ENCODE results near the gene CDC14A.

CDC14A gene

DNA sequence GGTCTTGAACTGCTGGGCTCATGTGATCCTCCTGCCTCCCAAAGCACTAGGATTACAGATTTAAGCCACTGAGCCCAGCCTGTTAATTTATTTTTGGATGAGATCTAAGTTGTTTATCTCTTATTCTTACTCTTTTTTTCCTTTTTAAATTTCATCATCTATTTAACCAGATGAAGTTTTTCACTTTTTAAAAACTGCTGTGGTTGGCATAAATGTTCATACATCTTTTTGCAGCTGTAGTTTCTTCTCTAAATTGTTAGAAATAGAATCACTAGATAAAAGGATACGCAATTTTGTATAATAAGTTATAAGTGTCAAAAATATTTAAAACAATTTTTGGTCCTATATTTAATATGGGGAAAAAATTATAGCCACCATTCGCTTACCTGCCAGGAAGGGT is 105.4 kb downstream of the CDC14A start:
- no peak for DNase-seq

DNA sequence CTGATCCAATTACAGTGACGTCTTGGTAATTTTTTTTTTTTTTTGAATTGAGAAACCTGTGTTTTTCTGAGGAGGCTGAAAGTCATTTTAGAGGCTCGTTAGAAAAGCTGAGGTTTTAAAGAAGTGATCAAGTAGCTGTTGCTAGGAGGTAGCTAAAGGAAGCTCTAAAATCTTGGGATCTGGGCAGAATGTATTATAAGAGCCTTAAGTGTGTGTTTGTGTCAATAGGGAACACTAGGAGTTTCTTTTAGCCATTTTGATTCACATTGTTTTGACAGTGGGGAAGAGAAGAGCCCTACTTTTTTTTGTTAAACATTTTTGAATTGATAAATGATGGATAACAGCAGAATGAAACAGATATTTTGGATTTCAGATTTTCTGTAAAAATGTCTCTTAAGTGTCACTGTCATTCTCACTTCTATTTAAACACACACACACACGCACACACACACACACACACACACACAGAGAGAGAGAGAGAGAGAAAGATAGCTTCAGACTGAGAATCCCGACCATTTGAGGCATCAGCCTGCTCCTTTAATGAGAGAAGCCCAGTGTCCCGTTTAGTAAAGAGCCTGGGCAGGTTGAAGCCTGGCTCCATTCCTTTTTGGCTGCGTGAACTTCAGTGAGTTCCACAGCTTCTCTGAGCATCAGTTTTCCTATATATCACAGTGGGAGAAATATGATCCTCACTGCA is 106.5 kb downstream of the CDC14A start:
- no peak for DNase-seq

DNA sequence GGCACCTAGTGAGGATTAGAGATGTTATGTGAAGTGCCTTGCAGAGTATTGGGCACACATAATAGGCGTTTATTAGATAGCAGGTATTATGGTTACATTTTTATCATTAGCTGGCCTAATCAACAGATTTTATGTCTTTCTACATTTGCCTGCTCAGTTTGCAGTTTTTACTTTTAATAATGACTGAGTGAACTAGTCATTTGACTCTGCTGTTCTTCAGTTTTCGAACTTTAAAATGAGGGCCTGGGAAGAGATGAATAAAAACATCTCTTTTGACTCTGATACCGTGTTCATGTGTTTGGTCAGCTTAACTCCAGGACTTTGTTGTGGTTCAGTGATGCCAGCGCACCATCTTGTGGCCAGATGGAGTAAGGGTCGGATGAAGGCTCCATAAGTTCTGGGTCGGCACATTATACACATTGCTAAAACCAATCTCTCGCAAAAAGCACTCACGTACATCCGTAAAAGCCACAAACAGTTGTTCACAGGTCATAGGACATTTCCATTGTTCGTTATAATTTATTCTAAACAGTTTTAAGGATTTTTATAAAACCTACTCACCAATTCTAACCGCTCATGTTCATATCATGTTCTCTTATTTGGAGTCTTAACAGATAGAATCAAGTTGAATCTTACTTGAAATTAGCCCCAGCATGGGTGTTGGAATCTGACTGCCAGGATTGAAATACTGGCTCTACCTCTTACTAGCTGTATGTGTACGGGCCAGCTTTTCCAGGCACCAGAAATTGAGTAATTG is 107.2 kb downstream of the CDC14A start:
- DNase-seq: peak; percentile 56

DNA sequence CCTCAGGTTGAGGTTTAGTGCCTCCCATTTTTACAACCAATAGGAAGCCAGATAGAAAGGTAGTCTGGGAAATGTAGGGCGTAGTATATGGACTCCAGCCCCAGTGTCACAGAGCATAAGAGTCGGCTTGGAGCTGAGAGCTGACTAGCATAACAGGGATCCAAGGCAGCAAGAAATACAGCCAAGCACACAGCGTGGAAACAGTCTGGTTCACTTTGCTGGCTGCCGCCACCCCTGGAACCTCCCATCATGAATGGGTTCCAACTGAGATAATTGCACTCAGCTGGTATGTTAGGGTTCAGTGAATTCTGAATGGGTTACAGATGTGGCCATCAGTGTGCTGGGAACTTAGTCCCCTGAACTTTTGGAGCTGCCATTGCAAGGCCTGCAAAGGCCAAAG is 108.9 kb downstream of the CDC14A start:
- DNase-seq: no peak

DNA sequence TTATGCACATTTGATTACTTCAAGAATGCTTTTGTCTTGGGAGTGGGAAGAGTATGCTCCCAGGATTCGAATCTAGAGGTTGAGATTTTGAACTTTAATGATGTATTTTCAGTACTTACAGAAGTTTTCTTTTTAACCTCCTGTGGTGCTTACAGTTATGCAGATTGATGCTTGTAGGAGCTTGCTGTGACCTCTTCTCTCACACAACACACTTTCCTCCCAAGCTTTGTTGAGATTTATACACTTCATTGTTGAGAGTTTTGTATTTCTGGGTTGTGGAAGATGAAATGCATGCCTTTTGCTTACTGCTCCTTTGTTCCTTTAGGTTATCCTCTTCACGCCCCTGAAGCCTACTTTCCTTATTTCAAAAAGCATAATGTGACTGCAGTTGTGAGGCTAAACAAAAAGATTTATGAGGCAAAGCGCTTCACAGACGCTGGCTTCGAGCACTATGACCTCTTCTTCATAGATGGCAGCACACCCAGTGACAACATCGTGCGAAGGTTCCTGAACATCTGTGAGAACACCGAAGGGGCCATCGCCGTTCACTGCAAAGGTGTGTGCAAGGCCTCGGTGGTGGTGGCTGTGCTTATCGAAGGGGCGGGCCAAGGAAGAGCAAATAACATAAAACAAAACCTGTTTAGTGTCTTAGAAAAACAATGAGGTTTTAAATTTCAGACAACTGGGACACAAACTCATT is 110.2 kb downstream of the CDC14A start:
- no peak for DNase-seq

DNA sequence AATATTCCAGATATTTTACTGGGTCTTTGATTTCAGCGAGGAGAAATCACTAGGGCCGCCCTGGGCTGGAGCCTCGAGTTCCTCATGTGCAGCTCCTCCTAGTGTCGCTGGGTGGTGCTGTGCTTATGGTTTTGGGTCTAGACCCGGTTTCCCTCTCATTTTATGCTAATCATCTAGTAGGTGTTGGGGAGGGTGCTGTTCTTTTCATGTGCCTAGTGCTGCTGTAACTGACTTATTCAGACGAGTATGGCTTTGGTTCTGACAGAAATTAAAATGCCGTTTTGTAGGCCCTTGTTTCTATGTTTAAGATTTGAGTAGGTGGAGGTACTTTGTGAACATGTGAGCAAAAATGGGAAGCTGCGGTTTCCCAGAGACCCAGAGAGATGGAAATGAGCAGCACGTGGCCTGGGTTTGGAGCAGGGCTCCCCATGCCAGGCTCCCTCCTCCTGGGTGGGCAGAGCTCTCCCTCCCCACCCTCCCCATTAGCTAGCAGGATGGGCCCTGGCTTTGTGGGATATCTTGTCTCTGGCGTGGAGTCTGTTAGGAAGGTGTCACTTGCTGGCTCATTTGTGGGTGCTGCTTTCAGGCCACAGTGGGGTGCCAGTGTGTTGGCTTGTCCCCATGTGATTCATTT is 111.6 kb downstream of the CDC14A start:
- DNase-seq: peak; percentile 41

DNA sequence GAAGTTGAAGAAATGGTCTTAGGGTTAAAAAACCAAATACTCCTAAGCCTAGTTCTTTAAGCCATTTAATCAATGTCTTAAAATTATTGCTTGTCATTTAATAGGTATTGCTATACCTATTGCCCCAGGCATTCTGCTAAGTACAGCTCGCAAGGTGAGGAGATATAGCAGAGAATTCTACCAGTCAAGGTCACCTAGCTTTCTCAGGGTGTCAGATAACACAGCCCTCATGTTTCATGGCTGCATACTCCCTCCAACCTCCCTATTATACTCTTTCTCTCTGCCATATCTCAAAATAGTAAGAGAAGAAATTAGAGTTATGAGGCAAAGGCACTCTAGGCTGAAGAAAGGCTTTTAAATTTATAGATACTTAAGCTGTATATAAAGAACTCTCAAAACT is 117.3 kb downstream of the CDC14A start:
- no peak for DNase-seq

DNA sequence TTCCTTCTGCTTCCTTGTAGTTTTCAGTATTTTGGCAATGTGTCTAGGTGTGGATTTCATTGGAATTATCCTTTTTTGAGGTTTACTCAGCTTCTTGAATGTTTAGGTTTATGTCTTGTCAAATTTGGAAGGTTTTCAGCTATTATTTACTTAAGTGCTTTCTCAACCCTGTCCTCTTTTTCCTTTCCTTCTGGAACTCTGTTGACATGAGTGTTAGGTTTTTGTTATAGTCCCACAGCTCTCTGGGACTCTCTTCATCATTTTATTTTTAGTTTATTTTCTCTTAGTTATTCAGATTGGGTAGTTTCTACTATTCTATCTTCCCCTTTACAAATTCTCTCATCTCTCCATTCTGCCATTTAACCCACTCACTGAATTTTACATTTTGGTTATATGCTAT is 122.5 kb downstream of the CDC14A start:
- no peak for DNase-seq

DNA sequence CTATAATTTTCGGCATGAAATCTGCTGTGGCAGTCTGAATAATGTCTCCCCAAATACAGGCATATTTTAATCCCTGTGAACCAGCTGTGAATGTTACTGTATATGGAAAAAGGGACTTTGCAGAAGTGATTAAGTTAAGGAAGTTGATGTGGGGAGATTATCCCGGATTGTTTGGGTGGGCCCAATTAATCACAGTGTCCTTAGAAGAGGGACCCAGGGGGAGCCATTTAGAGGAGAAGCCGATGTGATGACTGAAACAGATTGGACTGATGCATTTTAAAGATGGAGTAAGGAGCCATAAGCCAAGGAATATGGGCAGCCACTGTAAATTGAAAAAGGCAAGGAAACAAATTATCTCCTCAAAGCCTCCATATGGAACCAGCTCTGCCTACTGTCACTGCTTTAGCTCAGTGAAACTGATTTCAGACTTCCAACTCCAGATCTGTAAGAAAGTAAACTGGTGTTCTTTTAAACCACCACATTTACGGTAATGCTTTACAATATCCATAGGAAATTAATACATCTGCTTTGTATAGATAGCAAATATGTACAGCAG is 124.5 kb downstream of the CDC14A start:
- no peak for DNase-seq

DNA sequence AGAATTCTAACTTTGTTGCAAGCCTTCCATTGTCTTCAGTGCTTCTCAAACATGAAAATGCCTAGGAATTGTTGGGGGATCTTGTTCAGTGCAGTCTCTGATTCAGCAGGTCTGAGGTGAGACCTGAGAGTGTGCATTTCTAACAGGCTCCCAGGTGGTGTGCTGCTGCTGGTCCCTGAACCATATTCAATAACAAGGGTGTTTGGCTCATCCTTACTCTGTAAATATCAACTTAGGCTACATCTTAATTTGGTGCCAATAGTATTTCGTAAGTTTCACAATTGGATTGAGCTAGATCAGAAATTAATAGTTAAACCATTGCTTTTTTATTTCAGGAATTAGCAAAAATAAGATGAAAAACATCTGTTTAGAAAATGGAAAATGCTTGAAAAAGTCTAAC is 126.5 kb downstream of the CDC14A start:
- no peak for DNase-seq

DNA sequence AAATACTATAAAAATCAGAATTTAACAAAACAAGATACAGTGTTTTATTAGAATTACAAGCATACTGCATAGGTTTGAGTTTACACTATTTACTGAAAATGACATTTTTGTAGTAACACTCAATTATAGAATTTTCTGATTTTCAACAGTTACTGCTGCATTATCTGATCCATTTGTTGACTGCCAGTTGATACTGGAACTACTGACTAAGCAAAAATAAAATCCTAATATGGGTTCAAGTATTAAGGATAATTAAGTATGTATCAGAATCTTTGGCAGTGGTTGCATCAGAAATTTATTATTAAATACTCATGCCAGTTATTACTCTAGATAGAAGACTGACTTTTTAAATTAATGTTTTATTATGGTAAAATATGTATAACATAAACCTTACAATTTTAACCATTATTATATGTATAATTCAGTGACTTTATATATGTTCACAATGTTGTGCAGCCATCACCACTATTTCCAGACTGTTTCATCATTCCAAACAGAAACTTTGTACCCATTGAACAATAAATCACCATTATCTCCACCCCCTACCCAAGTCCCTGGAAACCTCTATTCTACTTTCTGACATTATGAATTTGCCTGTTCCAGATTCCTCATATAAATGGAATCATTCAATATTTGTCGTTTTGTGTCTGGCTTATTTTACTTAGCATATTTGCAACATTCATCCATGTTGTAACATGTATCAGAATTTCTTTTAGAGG is 127.5 kb downstream of the CDC14A start:
- no peak for DNase-seq

DNA sequence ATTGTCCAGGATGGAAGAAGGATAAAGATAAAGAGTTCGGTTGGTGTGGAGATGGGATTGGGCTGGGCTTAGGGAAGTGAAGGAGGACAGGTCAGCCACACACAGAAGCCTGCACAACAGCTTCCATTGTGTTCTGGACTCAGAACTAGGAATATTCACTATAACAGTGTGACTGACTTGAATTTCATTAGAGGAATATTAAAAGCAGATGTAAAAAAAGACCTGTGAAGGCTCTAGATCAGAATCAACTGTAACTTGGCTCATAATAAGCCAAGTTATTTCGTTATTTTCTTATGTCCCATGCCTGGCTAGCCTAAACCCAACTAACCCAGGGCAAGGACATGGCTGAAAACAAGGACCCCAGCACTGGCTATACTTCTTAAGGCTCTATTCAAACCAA is 129.0 kb downstream of the CDC14A start:
- no peak for DNase-seq

DNA sequence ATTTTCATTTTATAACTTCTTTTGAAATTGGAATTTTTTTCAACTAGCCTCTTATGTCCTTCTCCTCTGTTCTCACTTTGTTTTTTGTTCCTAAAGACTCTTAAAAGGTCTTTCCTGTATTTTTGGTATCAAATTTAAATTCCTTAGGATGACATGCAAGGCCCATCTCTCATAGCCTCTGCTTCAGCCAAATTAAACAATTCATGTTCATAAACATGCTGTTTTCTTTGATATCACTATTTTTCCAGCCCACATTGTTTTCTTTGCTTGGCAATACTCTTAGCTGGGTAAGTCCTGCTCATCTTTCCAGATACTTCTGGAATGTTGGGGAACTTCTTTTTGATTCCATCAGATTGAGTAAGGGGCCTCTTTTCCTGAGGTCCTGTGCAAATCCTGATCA is 129.9 kb downstream of the CDC14A start:
- DNase-seq: no peak

DNA sequence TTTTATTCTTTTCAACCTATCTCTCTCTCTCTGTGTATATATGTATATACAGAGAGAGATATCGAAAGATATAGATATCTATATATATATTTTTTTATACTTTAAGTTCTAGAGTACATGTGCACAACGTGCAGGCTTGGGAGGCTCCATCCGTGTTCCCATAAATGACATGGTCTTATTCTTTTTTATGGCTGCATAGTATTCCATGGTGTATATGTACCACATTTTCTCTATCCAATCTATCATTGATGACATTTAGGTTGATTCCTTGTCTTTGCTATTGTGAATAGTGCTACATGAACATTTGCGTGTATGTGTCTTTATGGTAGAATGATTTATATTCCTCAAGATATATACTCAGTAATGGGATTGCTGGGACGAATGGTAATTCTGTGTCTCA is 130.4 kb downstream of the CDC14A start:
- no peak for DNase-seq

DNA sequence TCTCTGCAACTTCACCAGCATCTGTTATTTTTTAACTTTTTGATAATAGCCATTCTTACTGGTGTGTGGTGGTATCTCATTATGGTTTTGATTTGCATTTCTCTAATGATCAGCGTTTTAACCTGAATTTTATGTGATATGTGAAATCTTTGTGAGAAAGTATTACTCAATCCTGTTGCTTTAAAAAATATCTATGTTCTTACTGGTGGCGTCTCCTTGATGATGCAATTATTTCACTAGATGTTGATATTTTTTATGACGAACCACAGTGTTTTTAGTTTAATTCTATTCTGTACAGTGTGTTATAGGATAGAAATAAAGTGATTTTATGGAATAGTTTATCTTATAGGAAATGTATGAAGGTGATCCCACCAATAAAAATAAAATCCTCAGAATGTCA is 130.9 kb downstream of the CDC14A start:
- DNase-seq: no peak

DNA sequence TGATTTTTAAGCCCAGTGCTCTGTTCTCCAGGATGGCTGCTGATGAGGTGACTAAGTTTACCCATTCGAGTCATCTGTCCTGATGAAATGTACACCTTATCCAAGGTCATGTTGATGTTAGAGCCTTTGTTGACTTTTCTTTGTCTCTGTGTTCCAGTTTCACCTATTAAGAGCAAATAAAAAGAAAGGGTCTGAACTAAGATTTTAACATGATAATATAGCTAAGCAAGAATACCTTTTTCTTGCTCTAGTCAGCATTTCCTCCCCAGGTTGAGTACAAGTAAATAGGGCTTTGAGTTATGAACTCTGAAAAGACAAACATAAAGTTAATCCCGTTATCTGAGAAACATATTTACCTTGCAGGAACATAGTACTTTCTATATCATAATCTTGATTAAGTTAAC is 133.6 kb downstream of the CDC14A start:
- no peak for DNase-seq

DNA sequence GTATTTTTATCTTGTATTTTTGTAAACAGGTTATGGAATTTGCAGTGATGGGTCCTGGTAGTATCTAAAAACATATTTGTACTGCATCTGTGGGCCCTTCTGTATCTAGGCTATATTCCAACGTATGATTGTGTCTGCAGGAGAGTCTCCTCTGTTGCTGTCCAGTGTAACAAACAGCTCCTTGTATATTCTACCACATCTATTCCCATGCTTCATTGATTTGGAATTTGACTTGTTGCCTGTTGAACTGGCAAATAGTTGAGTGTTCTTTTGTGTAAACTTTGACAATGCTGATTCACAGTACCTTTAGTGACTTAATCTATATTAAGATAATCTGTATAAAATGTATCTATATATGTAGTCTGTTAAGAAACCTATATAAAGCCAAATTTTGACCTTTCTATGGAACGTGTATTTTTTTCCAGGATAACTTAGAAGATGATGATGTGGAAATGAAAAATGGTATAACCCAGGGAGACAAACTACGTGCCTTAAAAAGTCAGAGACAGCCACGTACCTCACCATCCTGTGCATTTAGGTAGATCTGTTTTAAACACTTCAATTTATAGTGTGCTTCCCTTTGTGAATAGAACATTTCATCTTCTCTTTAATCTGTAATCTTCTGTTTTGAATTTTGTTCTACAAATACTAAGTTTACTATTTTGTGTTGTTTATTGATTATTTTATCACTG is 142.2 kb downstream of the CDC14A start:
- DNase-seq: no peak

DNA sequence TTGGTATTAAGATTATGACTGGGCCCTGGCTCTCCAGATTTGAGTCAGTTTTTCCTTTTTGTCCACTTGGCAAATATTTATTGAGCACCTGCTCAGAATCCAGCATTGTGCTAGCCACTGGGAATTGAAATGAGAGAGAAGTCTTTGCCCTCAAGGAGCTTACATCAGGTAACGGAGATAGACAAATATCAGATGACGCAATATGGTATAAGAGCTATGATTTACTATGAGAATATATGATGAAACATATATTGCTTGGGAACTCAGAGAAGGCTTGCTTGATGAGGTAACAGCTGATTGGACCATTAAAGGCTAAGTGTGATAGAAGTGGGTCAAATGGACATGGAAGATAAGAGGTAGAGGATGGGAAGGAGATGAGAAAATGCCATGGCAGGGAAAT is 144.6 kb downstream of the CDC14A start:
- DNase-seq: no peak

DNA sequence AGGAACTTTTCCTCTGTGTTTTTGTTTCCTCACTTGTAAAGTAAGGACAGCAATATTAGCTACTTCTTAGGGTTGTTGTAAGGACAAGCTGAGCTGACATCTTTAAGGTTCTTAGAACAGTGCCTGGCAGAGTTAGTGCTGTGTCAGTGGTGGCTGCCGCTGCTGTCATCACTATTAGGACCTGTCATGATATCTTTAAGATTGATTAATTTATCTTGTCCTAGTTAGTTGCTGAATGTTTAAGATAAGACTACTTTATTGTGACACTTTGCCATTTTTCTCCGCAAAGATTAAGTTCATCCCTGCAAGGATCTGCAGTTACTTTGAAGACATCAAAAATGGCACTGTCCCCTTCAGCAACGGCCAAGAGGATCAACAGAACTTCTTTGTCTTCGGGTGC is 145.5 kb downstream of the CDC14A start:
- no peak for DNase-seq

DNA sequence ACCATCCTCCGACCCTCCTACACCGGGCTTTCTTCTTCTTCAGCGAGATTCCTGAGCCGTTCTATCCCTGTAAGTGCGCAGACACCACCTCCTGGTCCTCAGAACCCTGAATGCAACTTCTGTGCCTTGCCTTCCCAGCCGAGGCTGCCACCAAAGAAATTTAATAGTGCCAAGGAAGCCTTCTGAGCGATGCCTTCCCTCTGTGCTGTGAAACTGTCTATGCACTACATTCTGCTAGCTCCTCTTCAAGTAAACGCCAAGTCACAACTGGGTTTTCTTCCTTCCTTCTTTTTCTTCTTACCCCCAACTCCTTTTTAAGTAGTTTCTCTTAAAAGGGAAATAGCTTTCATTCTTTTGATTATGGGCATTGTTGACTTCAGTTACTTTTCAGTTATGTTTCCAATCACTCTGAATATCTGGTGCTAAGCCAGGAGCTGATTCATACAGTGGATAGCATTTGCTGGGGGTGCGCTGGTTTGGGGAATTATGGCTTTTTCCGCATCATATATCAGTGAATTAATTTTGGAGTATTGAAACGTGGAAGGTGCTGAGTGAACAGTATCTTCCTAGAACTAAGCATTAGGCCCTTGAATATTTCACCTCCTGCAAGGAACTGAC is 147.0 kb downstream of the CDC14A start:
- no peak for DNase-seq

DNA sequence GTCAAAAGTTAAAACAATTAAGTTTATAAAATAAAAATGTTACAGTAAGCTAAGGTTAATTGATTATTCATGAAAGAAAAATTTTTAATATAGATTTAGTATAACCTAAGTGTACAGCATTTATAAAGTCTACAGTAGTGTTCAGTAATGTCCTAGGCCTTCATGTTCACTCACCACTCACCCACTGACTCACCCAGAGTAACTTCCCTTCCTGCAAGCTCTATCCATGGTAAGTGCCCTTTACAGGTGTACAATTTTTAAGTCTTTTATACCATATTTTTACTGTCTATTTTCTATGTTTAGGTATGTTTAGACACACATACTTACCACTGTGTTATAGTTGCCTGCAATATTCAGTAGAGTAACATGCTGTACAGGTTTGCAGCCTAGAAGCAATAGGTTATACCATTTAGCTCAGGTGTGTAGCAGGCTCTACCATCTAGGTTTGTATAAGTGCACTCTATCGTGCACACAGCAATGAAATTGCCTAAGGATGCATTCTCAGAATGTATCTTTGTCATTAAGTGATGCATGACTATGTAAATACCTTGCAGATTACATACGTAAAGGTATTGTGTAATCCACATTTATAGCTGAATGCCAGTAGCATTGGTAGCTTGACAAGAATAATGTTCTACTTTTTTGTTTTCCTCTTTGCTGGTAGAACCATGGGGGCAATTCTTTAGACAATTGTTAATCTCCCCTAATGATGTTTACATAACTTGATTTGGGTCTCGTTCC is 149.9 kb downstream of the CDC14A start:
- DNase-seq: no peak

All from NCI-H1105 (cell line).